Measurements from ENCODE around the gene UBE2J2.
A peak's percentile ranks its signal among the peaks of the same experiment; 100 is the strongest.

Gene UBE2J2

GRCh38 chr1:1309251-1310108 is 35.8 kb upstream of the UBE2J2 start:
- DNase-seq (ENCODE audit: low spot score), result no peak

GRCh38 chr1:1308756-1309250 is 35.1 kb upstream of the UBE2J2 start:
- DNase-seq (ENCODE audit: low spot score), result no peak

- peak; percentile 94 for DNase-seq (ENCODE audit: low spot score)
Measured at GRCh38 chr1:1307923-1308755, 34.5 kb upstream of the UBE2J2 start, which contains the start of the genes ACAP3 and PUSL1. Gene ACAP3, minus strand, starts transcription at chr1:1307930. Its CDS starts 115 bp downstream, at chr1:1307815. Gene PUSL1, plus strand, starts transcription at chr1:1308597. Its CDS starts 47 bp downstream, at chr1:1308644.

- DNase-seq (ENCODE audit: low spot score), result no peak
Measured at GRCh38 chr1:1307261-1307922, 33.7 kb upstream of the UBE2J2 start.

- DNase-seq (ENCODE audit: low spot score), result no peak
Measured at GRCh38 chr1:1306661-1307260, 33.1 kb upstream of the UBE2J2 start.

GRCh38 chr1:1306070-1306660 is 32.5 kb upstream of the UBE2J2 start:
- DNase-seq (ENCODE audit: low spot score), result no peak

- DNase-seq (ENCODE audit: low spot score), result peak; percentile 65
Measured at GRCh38 chr1:1305300-1306069, 31.8 kb upstream of the UBE2J2 start.

- no peak for DNase-seq (ENCODE audit: low spot score)
Measured at GRCh38 chr1:1304331-1305299, 31.0 kb upstream of the UBE2J2 start.

- no peak for DNase-seq (ENCODE audit: low spot score)
Measured at GRCh38 chr1:1303736-1304135, 30.1 kb upstream of the UBE2J2 start.

GRCh38 chr1:1302951-1303509 is 29.4 kb upstream of the UBE2J2 start:
- no peak for DNase-seq (ENCODE audit: low spot score)

- DNase-seq (ENCODE audit: low spot score), result no peak
Measured at GRCh38 chr1:1302006-1302430, 28.4 kb upstream of the UBE2J2 start.

- no peak for DNase-seq (ENCODE audit: low spot score)
Measured at GRCh38 chr1:1300352-1300739, 26.7 kb upstream of the UBE2J2 start.

GRCh38 chr1:1299686-1300351 is 26.2 kb upstream of the UBE2J2 start:
- no peak for DNase-seq (ENCODE audit: low spot score)

GRCh38 chr1:1298861-1299685 is 25.4 kb upstream of the UBE2J2 start:
- no peak for DNase-seq (ENCODE audit: low spot score)

- DNase-seq (ENCODE audit: low spot score), result no peak
Measured at GRCh38 chr1:1297802-1298424, 24.3 kb upstream of the UBE2J2 start.

GRCh38 chr1:1296070-1297061 is 22.7 kb upstream of the UBE2J2 start:
- DNase-seq (ENCODE audit: low spot score), result no peak
